H1 (cell line): Measurements from ENCODE around the gene WDCP. TPM values are rescaled to one million over a fixed set of nuclear protein-coding genes. Genes with fewer than 3 reads are reported as not detected.

ENCODE experiments used
- ATF2 ChIP-seq: IDR thresholded peaks from 2 replicates; pipeline ENCODE4 v1.6.1; 2012; ENCODE audit warnings: low read length, inconsistent platforms
- BCL11A ChIP-seq, 2 experiments: IDR thresholded peaks; one replicate each; pipeline ENCODE4 v1.6.1; 2011; ENCODE audit warnings: low read depth in 2 of 2, low read length in 2 of 2, mild to moderate bottlenecking in 2 of 2
- RBBP5 ChIP-seq: IDR thresholded peaks from 2 replicates; pipeline ENCODE4 v1.7.1; 2012; ENCODE audit warnings: low read depth, mild to moderate bottlenecking, inconsistent platforms, low read length, moderate library complexity, borderline replicate concordance
- polyA plus RNA-seq, 7 experiments: library from polyadenylated mRNA; depleted of rRNA in 3 of 7; stranded (reverse) in 5 of 7; unstranded in 2 of 7; fragments of >200 nt in 5 of 7; fragments of 200-250 nt in 2 of 7; gene quantifications; 1 replicate in 5 of 7; 2 replicates in 1 of 7; 4 replicates in 1 of 7; pipeline versions ENCODE4 v1.2.1 to v1.2.3, GENCODE V29; 2011 to 2013; ENCODE audit warnings: missing spikeins in 2 of 7, mixed read lengths in 2 of 7
- total RNA-seq: library from RNA; stranded (reverse); fragmentation: NEBNext Ultra II Directional; extraction: Animal tissue kit (Norgen Biotek cat#: 25700); gene quantifications from 2 replicates; pipeline ENCODE4 v1.2.1, GENCODE V29; 2021

WDCP gene
- total and polyA plus RNA-seq, 2 of the 8 experiments (the other 6 are each of a cell fraction or from before 2014, with no cell fraction given): 19.2 to 40.1 TPM

GRCh38 chr2:24022324-24022974 is 24.7 kb downstream of the WDCP start (continued):
- no peak for TF ChIP-seq ATF2
- no peak for TF ChIP-seq RBBP5
- TF ChIP-seq BCL11A (IDR thresholded peaks at IDR 0.05; ENCODE audit: low read depth in 2 of 2, low read length in 2 of 2): no peak
